Astrocyte of the cerebellum (primary cell): ENCODE data around the gene ARRDC1.
"Not testable (repeated sequence)": the region's sequence is repeated elsewhere in the genome, so short reads cannot be mapped to it uniquely, and the experiment has no call there.

ENCODE experiments used
- DNase-seq: peaks from one replicate; pipeline ENCODE4 v3.0.0-alpha.2; 2011; ENCODE audit warnings: low read depth
- H3K4me3 ChIP-seq: 2 replicates; pipeline ENCODE4 v1.5.1; 2011; ENCODE audit warnings: mild to moderate bottlenecking, low read depth, low read length, moderate library complexity
- in situ Hi-C: cut with HindIII; loops from 2 replicates; pipeline ENCODE4 v1.10.0; 2017; ENCODE audit warnings: low sequenced_read_pairs
- TF ChIP-seq, protein P1 (sequence below): IDR thresholded peaks from 2 replicates; pipeline ENCODE4 v1.5.1; 2012; ENCODE audit warnings: low read length, low read depth, moderate library complexity, mild to moderate bottlenecking; ENCODE audit errors: missing control alignments

The ARRDC1 gene

DNA sequence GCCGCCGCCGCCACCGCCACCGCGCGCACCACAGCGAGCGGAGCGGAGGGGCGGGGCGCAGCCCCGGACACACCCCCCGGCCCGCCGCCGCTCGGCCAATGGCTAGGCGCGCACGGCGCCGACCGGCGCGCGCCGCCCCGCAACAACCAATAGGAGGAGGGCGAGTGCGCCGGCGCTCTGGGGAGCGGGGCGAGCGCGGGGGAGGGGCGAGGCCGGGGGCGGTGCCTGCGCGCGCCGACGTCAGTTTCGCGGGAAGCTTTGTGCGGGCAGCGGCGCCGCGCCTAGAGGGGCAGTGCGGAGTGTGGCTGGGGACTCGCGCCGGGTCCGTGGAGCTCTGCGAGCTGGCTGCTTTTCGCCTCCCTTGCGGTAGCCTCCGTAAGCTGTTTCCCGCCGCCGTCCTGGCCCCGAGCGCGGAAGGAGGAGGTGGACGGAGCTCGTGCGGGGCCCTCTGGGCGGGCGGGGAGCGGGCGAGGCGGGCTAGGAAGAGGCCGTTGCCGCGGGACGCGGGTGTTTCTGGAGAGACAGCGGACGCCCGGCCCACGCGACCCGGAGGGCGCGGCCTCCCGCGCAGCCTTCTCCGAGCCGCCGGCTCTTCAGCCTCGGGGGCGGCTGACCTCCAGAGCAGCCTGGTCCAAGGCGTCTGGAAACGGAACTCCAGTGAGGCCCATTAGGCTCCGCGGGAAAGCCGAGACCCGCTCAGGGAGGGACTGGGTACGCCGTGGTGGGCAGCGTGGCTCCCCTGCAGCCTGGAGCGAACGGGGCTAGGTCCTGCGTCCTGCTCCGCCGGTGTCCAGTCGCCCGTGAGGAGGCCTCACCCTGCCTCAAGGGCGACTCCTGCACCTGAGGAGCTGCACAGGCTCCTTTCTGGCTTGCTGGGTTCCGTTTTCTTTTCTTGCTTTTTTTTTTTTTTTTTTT is 14.8 kb upstream of the ARRDC1 start, which contains the start of gene ZMYND19:
Gene ZMYND19 (minus strand): TSS at position 44 of the 915 bp plus-strand sequence. CDS start 249 bp downstream, outside the sequence.
- peak; percentile 55 for DNase-seq
- peak within 1 kb of the TSS; percentile 68 for H3K4me3 ChIP-seq
- in situ Hi-C loops = no loop called here
- TF ChIP-seq, protein P1, sequence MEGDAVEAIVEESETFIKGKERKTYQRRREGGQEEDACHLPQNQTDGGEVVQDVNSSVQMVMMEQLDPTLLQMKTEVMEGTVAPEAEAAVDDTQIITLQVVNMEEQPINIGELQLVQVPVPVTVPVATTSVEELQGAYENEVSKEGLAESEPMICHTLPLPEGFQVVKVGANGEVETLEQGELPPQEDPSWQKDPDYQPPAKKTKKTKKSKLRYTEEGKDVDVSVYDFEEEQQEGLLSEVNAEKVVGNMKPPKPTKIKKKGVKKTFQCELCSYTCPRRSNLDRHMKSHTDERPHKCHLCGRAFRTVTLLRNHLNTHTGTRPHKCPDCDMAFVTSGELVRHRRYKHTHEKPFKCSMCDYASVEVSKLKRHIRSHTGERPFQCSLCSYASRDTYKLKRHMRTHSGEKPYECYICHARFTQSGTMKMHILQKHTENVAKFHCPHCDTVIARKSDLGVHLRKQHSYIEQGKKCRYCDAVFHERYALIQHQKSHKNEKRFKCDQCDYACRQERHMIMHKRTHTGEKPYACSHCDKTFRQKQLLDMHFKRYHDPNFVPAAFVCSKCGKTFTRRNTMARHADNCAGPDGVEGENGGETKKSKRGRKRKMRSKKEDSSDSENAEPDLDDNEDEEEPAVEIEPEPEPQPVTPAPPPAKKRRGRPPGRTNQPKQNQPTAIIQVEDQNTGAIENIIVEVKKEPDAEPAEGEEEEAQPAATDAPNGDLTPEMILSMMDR = peak; percentile 2

DNA sequence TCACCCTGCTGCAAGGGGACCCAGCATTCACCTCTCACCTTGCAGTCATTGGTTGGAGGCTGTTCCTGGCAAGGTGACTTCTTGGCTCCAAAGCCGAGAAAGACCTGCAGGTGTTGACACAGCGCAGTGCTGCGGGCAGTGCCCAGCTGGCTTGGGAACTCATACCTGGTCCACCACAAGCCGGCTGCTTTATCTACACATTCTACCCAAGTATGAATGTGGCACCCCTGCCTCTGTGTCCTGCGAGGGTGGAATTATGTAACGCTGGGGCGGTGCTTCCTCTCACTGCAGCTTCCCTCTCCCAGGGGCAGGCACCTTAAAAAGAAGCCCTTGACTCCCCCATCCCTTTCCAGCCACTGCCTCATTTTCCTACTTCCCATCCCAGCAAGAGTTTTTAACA is 12.7 kb upstream of the ARRDC1 start:
- H3K4me3 ChIP-seq = no peak overlapping the region
- in situ Hi-C loops = no loop called here
- no peak for DNase-seq
- TF ChIP-seq, protein P1 = no peak

DNA sequence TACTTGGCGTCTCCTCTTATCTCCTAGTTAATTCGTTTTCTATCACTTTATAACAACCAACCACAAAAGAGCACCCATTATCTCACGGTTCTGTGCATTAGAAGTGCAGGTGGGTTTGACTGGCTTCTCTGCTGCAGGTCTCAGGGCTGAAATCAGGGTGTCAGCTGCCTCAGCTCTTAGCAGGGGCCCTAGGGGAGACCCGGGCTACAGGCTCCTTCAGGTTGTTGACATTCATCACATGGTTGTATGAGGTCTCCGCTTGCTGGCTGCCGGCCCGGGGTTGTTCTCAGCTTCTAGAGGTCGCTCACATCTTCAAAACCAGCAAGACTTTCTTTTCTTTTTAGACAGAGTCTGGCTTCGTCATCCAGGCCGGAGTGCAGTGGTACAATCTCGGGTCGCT is 12.3 kb upstream of the ARRDC1 start:
- TF ChIP-seq, protein P1 = no peak
- in situ Hi-C loops = no loop called here
- H3K4me3 ChIP-seq = no peak overlapping the region
- DNase-seq = no peak

DNA sequence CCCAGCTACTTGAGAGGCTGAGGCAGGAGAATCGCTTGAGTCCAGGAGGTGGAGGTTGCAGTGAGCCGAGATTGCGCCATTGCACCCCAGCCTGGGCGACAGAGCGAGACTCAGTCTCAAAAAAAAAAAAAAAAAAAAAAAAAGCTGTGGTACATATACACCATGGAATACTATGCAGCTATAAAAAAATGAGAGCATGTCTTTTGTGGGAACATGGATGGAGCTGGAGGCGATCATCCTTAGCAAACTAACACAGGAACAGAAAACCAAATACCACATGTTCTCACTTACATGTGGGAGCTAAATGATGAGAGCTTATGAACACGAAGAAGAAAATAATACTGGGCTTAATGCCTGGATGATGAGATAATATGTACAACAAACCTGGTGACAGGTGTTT is 8.9 kb upstream of the ARRDC1 start:
- in situ Hi-C loops, DNase-seq, H3K4me3 ChIP-seq: not testable (repeated sequence)

DNA sequence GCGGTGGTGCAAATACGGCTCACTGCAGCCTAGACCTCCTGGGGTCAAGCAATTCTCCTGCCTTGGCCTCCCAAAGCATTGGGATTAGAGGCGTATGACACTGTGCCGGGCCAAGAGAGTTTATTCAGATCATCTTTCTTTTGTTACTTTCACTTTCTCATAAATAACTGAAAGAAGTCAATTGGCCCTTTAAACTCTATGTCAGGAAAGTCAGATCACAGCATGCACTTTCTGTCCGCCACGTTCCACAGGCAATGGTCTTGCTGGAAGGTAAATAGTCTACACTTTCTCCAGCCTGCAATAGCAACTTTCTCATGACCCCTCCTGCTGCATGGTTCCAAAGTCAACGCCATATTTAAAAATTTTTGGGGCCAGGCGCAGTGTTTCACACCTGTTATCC is 6.5 kb upstream of the ARRDC1 start:
- in situ Hi-C loops = no loop called here
- no peak for DNase-seq
- no peak overlapping the region for H3K4me3 ChIP-seq
- TF ChIP-seq, protein P1 = no peak

DNA sequence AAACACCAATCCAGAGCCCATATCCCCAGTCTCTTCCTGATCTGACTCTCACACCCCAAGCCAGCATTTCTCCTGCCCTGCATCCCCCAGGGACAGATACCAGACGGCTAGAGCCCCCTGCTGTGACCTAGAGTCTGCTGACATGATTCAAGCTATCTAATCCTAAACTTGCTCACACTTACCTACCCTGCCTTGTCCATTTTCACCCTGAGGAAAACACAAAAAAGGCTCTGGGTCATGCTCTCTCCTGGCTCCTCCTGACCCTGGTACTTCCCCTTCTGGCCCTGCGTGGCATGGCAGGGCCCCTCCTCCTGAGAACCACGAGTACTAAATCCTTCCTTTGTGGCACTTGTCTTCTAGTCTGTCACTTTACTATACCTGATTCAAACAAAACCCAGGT is 2.8 kb upstream of the ARRDC1 start:
- in situ Hi-C loops = no loop called here
- H3K4me3 ChIP-seq = no peak overlapping the region
- TF ChIP-seq, protein P1 = no peak
- DNase-seq = no peak

DNA sequence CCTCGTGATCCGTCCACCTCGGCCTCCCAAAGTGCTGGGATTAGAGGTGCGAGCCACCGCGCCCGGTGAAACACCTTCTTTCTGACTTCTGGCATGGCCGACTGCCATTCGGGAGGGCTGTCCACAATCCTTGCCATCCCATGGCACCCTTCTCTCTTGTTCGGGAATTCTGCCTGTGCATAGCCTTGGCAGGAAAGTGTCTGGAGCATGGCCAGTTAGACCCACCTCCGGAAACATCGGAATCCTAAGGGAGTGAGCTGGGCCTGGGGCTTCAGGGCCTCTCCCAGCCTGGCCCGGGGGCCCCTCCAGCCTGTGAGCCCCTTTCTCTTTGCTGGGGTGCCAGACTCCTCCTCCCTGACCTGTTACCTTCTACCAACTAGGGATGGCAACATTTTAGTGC is 1.6 kb upstream of the ARRDC1 start:
- H3K4me3 ChIP-seq = no peak overlapping the region
- in situ Hi-C loops = no loop called here
- no peak for DNase-seq
- TF ChIP-seq, protein P1 = no peak
